Fibroblast of lung (primary cell): Measurements from ENCODE around the gene NPSR1.

Source experiments
- CTCF ChIP-seq, 2 donors: IDR thresholded peaks in 1 of 2; conservative IDR thresholded peaks in 1 of 2; 1 replicate in 1 of 2; 2 replicates in 1 of 2; pipeline ENCODE4 v1.5.1; 2011 to 2012; ENCODE audit warnings: low read length in 2 of 2, control low read depth in 1 of 2, inconsistent platforms in 1 of 2, low read depth in 1 of 2, mild to moderate bottlenecking in 1 of 2
- EZH2 ChIP-seq: IDR thresholded peaks from 2 replicates; pipeline ENCODE4 v1.5.1; 2012; ENCODE audit warnings: low read length, control low read depth, mild to moderate bottlenecking; ENCODE audit errors: missing control alignments

GRCh38 chr7:34718867-34719266, 60.8 kb downstream of the NPSR1 start:
- TF ChIP-seq CTCF (conservative IDR thresholded peaks at IDR 0.05 in 1 of 2, IDR thresholded peaks at IDR 0.05 in 1 of 2; ENCODE audit: low read depth in 1 of 2, low read length in 2 of 2) (no peak), EZH2 (no peak)
